HepG2 (cell line): ENCODE results near the gene ATN1. TPM values are rescaled to one million over a fixed set of nuclear protein-coding genes. Genes with fewer than 3 reads are reported as not detected.

ENCODE experiments used
- AGO1 ChIP-seq: fragments of 200-400 bp; formaldehyde crosslinking; IDR thresholded peaks from 2 replicates; pipeline ENCODE4 v1.6.1; 2017; ENCODE audit warnings: mild to moderate bottlenecking, low read depth, low read length, moderate library complexity; ENCODE audit not compliant: poor library complexity, severe bottlenecking
- ATF6 ChIP-seq: sonication (generic); formaldehyde crosslinking; conservative IDR thresholded peaks from 2 replicates; pipeline ENCODE4 v1.4.0; 2020; ENCODE audit warnings: missing genetic modification reagents
- ELF4 ChIP-seq: sonication (generic); formaldehyde crosslinking; IDR thresholded peaks from 2 replicates; pipeline ENCODE4 v1.5.0; 2020; ENCODE audit warnings: missing genetic modification reagents, mild to moderate bottlenecking, moderate library complexity, borderline replicate concordance
- KAT2B ChIP-seq: fragments of 150-350 bp; IDR thresholded peaks from 2 replicates; pipeline ENCODE4 v1.6.1; 2014; ENCODE audit warnings: low read depth, low read length, borderline replicate concordance
- KAT7 ChIP-seq: IDR thresholded peaks from 2 replicates; pipeline ENCODE4 v1.6.1; 2018; ENCODE audit warnings: borderline replicate concordance, missing compliant biosample characterization
- MBNL3 ChIP-seq: fragments of 250-450 bp; sonication (Bioruptor Pico); conservative IDR thresholded peaks from 2 replicates; pipeline ENCODE4 v1.8.0; 2022; ENCODE audit warnings: mild to moderate bottlenecking, inconsistent platforms
- NR3C1 ChIP-seq: sonication (generic); formaldehyde crosslinking; IDR thresholded peaks from 2 replicates; pipeline ENCODE4 v1.4.0; 2020; ENCODE audit warnings: missing genetic modification reagents
- PHF5A ChIP-seq: IDR thresholded peaks from one replicate; pipeline ENCODE4 v1.6.1; 2018; ENCODE audit warnings: low read depth, missing genetic modification reagents; ENCODE audit not compliant: unreplicated experiment
- PPARG ChIP-seq: conservative IDR thresholded peaks from 2 replicates; pipeline ENCODE4 v1.6.1; 2016; ENCODE audit warnings: missing biosample characterization, missing genetic modification reagents
- SATB2 ChIP-seq: sonication (generic); formaldehyde crosslinking; IDR thresholded peaks from 2 replicates; pipeline ENCODE4 v1.5.0; 2020; ENCODE audit warnings: missing genetic modification reagents
- SIX1 ChIP-seq: sonication (generic); formaldehyde crosslinking; IDR thresholded peaks from 2 replicates; pipeline ENCODE4 v1.4.0; 2020; ENCODE audit warnings: missing genetic modification reagents, borderline replicate concordance
- SOX5 ChIP-seq: IDR thresholded peaks from 2 replicates; pipeline ENCODE4 v1.6.1; 2016; ENCODE audit warnings: borderline replicate concordance
- SP4 ChIP-seq: sonication (generic); formaldehyde crosslinking; IDR thresholded peaks from 2 replicates; pipeline ENCODE4 v1.8.1; 2023; ENCODE audit warnings: mild to moderate bottlenecking, missing genetic modification reagents
- USF2 ChIP-seq, 2 experiments: sonication (generic) in 1 of 2; formaldehyde crosslinking in 1 of 2; IDR thresholded peaks; 2 replicates each; pipeline versions ENCODE4 v1.5.1 to v1.6.1; 2011 to 2020; ENCODE audit warnings: borderline replicate concordance in 1 of 2, low read depth in 1 of 2, low read length in 1 of 2, mild to moderate bottlenecking in 1 of 2, missing genetic modification reagents in 1 of 2, moderate library complexity in 1 of 2
- ZFY ChIP-seq: sonication (generic); formaldehyde crosslinking; IDR thresholded peaks from 2 replicates; pipeline ENCODE4 v1.4.0; 2020; ENCODE audit warnings: missing genetic modification reagents
- ZIK1 ChIP-seq: sonication (generic); formaldehyde crosslinking; IDR thresholded peaks from 2 replicates; pipeline ENCODE4 v1.5.0; 2020; ENCODE audit warnings: mild to moderate bottlenecking, low read depth, missing genetic modification reagents, borderline replicate concordance
- ZNF367 ChIP-seq: sonication (generic); formaldehyde crosslinking; IDR thresholded peaks from 2 replicates; pipeline ENCODE4 v1.4.0; 2020; ENCODE audit warnings: missing genetic modification reagents, borderline replicate concordance
- ZNF382 ChIP-seq: sonication (generic); formaldehyde crosslinking; IDR thresholded peaks from 2 replicates; pipeline ENCODE4 v1.5.0; 2020; ENCODE audit warnings: missing genetic modification reagents, mild to moderate bottlenecking, borderline replicate concordance
- ZNF513 ChIP-seq: sonication (generic); formaldehyde crosslinking; conservative IDR thresholded peaks from 2 replicates; pipeline ENCODE4 v1.5.0; 2020; ENCODE audit warnings: missing genetic modification reagents
- ZNF749 ChIP-seq: sonication (generic); formaldehyde crosslinking; IDR thresholded peaks from 2 replicates; pipeline ENCODE4 v1.8.0; 2022; ENCODE audit warnings: mild to moderate bottlenecking, missing genetic modification reagents, moderate library complexity, borderline replicate concordance
- polyA plus RNA-seq, 8 experiments: library from polyadenylated mRNA; depleted of rRNA in 3 of 8; stranded (reverse) in 7 of 8; unstranded in 1 of 8; fragments of >200 nt; fragmentation: Illumina TruSeq in 4 of 8; extraction: Trizol in 4 of 8; gene quantifications; 2 replicates each; pipeline versions ENCODE4 v1.2.1 to v1.2.3, GENCODE V29; 2011 to 2016; ENCODE audit warnings: low read depth in 4 of 8, missing spikeins in 1 of 8, mixed read lengths in 1 of 8; ENCODE audit not compliant: insufficient read depth in 1 of 8
- total RNA-seq, 5 experiments: library from RNA; depleted of rRNA; stranded (reverse); fragments of >200 nt; fragmentation: Illumina TruSeq; extraction: Trizol; gene quantifications; 2 replicates each; pipeline ENCODE4 v1.2.3, GENCODE V29; 2016; ENCODE audit warnings: low read depth in 1 of 5

ATN1 gene
- total and polyA plus RNA-seq, 2 of the 13 experiments (the other 11 are each of a cell fraction or from before 2014, with no cell fraction given): 2.1 to 8.6 TPM

GRCh38 chr12:6904280-6905276, 23.2 kb upstream of the ATN1 start, which contains the start of gene LRRC23 (continued):
- no peak for TF ChIP-seq ZNF513
- peak; percentile 46; the same call in 1 of the 2 replicates for TF ChIP-seq ZFY
- no peak for TF ChIP-seq AGO1
- no peak for TF ChIP-seq SATB2 (CRISPR knock-in tag)
- no peak for TF ChIP-seq MBNL3 (CRISPR knock-in tag)
- TF ChIP-seq SP4 (CRISPR knock-in tag): peak; percentile 91
- TF ChIP-seq PPARG: no peak
- TF ChIP-seq USF2 (IDR thresholded peaks at IDR 0.05; ENCODE audit: low read depth, low read length): no peak
- peak; percentile 15; the same call in 1 of the 2 replicates for TF ChIP-seq USF2 (CRISPR knock-in tag; IDR thresholded peaks at IDR 0.05; ENCODE audit: borderline replicate concordance)
- TF ChIP-seq KAT7: no peak
- no peak for TF ChIP-seq KAT2B
- no peak for TF ChIP-seq ELF4 (CRISPR knock-in tag)
- TF ChIP-seq SIX1 (CRISPR knock-in tag): no peak
- no peak for TF ChIP-seq PHF5A (CRISPR knock-in tag)
- no peak for TF ChIP-seq ZNF382 (CRISPR knock-in tag)
- TF ChIP-seq ZNF367 (CRISPR knock-in tag): no peak
- no peak for TF ChIP-seq ATF6 (CRISPR knock-in tag)
- TF ChIP-seq ZNF749: no peak
- no peak for TF ChIP-seq NR3C1
- TF ChIP-seq SOX5 (CRISPR knock-in tag): no peak
- TF ChIP-seq ZIK1 (CRISPR knock-in tag): no peak
